Peyer's patch (tissue), 4 donors: ENCODE data around the gene CDC20. TPM values are rescaled to one million over a fixed set of nuclear protein-coding genes. Genes with fewer than 3 reads are reported as not detected.

Experiments used
- DNase-seq, 3 donors: peaks; one replicate each; pipeline ENCODE4 v3.0.0-alpha.2; 2017 to 2019
- H3K27ac ChIP-seq, 4 donors: fragments of 200-600 bp; sonication (generic); one replicate each; pipeline ENCODE4 v1.5.1; 2016 to 2019
- H3K27me3 ChIP-seq, 2 donors: fragments of 200-600 bp; sonication (generic); one replicate each; pipeline ENCODE4 v1.5.1; 2019
- H3K36me3 ChIP-seq, 3 donors: fragments of 200-600 bp; sonication (generic); one replicate each; pipeline ENCODE4 v1.5.1; 2016 to 2019
- H3K4me1 ChIP-seq, 4 donors: fragments of 200-600 bp; sonication (generic); one replicate each; pipeline ENCODE4 v1.5.1; 2016 to 2019
- H3K4me3 ChIP-seq, 4 donors: fragments of 200-600 bp; sonication (generic); 1 replicate in 3 of 4; 2 replicates in 1 of 4; pipeline ENCODE4 v1.5.1; 2016 to 2019; ENCODE audit warnings: mild to moderate bottlenecking in 1 of 4
- H3K9me3 ChIP-seq, 4 donors: fragments of 200-600 bp; sonication (generic); one replicate each; pipeline ENCODE4 v1.5.1; 2016 to 2019; ENCODE audit warnings: mild to moderate bottlenecking in 1 of 4
- CTCF ChIP-seq, 6 experiments: fragments of 450-650 bp in 4 of 6; fragments of 200-600 bp in 2 of 6; sonication (generic) in 1 of 6; IDR thresholded peaks; one replicate each; pipeline ENCODE4 v1.5.1; 2017 to 2019; ENCODE audit warnings: antibody characterized with exemption in 6 of 6, mild to moderate bottlenecking in 3 of 6, moderate library complexity in 1 of 6
- POLR2A ChIP-seq, 2 donors: fragments of 450-650 bp; IDR thresholded peaks; one replicate each; pipeline ENCODE4 v1.5.1; 2017; ENCODE audit warnings: antibody characterized with exemption in 2 of 2, mild to moderate bottlenecking in 2 of 2, moderate library complexity in 2 of 2
- total RNA-seq, 4 donors: library from RNA; depleted of rRNA; stranded (reverse); fragments of >200 nt; gene quantifications; one replicate each; pipeline ENCODE4 v1.1.0, GENCODE V29; 2016

The CDC20 gene
- total RNA-seq, 4 donors from 2014 or later: 3.4 to 14.9 (median 6.3) TPM

- Histone ChIP-seq H3K9me3 (no peaks in the 10 kb centered on the region), H3K36me3 (no peaks in the 10 kb centered on the region), H3K4me3 (peak overlapping the region; percentile 42 to 58 (median 50)), H3K4me1 (peaks cover 0 to 24% (median 2%) of the 10 kb centered on the region in 4 donors), H3K27ac (peak overlapping the region; percentile 76 to 95 (median 91)), H3K27me3 (no peaks in the 10 kb centered on the region)
- peak; percentile 77 to 96 (median 94) for DNase-seq
- TF ChIP-seq POLR2A (IDR thresholded peaks at IDR 0.05) (peak; percentile 48 to 67), CTCF (IDR thresholded peaks at IDR 0.05) (peak in 1 of 6 experiments; percentile 23)
Measured at GRCh38 chr1:43348809-43349593, 9.8 kb upstream of the CDC20 start.

GRCh38 chr1:43349594-43350306, 9.0 kb upstream of the CDC20 start:
- H3K27ac ChIP-seq: peak overlapping the region; percentile 76 to 95 (median 91)

GRCh38 chr1:43350976-43351375, 7.8 kb upstream of the CDC20 start:
- H3K27ac ChIP-seq: no peak overlapping the region
- no peaks in the 10 kb centered on the region for H3K36me3 ChIP-seq
- TF ChIP-seq POLR2A (IDR thresholded peaks at IDR 0.05): no peak
- no peak for TF ChIP-seq CTCF (IDR thresholded peaks at IDR 0.05)
- no peaks in the 10 kb centered on the region for H3K27me3 ChIP-seq
- no peaks in the 10 kb centered on the region for H3K9me3 ChIP-seq
- peaks cover 0 to 7% (median 0%) of the 10 kb centered on the region in 4 donors for H3K4me1 ChIP-seq
- H3K4me3 ChIP-seq: no peak overlapping the region
- DNase-seq: no peak

More at GRCh38 chr1:43349594-43350306, 9.0 kb upstream of the CDC20 start:
- Histone ChIP-seq H3K36me3 (no peaks in the 10 kb centered on the region), H3K9me3 (no peaks in the 10 kb centered on the region), H3K4me1 (peaks cover 0 to 17% (median 2%) of the 10 kb centered on the region in 4 donors), H3K27me3 (no peaks in the 10 kb centered on the region), H3K4me3 (peak overlapping the region; percentile 42 to 58 (median 50))
- TF ChIP-seq POLR2A (IDR thresholded peaks at IDR 0.05): no peak
- no peak for TF ChIP-seq CTCF (IDR thresholded peaks at IDR 0.05)
- DNase-seq: no peak

- no peak for DNase-seq
- Histone ChIP-seq H3K4me1 (peaks cover 0 to 7% (median 0%) of the 10 kb centered on the region in 4 donors), H3K36me3 (no peaks in the 10 kb centered on the region), H3K9me3 (no peaks in the 10 kb centered on the region), H3K4me3 (no peak overlapping the region), H3K27ac (no peak overlapping the region), H3K27me3 (no peaks in the 10 kb centered on the region)
- no peak for TF ChIP-seq CTCF (IDR thresholded peaks at IDR 0.05)
Measured at GRCh38 chr1:43351421-43352350, 7.1 kb upstream of the CDC20 start.

GRCh38 chr1:43352351-43352705, 6.5 kb upstream of the CDC20 start:
- TF ChIP-seq POLR2A (IDR thresholded peaks at IDR 0.05) (no peak), CTCF (IDR thresholded peaks at IDR 0.05) (no peak)
- DNase-seq: no peak
- Histone ChIP-seq H3K27ac (no peak overlapping the region), H3K9me3 (no peaks in the 10 kb centered on the region), H3K36me3 (no peaks in the 10 kb centered on the region), H3K27me3 (no peaks in the 10 kb centered on the region), H3K4me3 (no peak overlapping the region), H3K4me1 (peaks cover 0 to 9% (median 0%) of the 10 kb centered on the region in 4 donors)
